OCI-LY1 (cell line): ENCODE results near the gene POGK.

ENCODE experiments used
- H2AFZ ChIP-seq: fragments of 200-600 bp; sonication (generic), shearing (Covaris generic); 2 replicates; pipeline ENCODE4 v1.6.0; 2014; ENCODE audit warnings: antibody characterized with exemption, mild to moderate bottlenecking, low read length
- H3F3A ChIP-seq: fragments of 200-600 bp; sonication (generic), shearing (Covaris generic); 2 replicates; pipeline ENCODE4 v1.6.0; 2014; ENCODE audit warnings: mild to moderate bottlenecking, antibody characterized with exemption, low read length, moderate library complexity; ENCODE audit not compliant: insufficient read depth
- H3K27ac ChIP-seq: fragments of 200-600 bp; sonication (generic); 2 replicates; pipeline ENCODE4 v1.5.1; 2014; ENCODE audit warnings: low read length, mixed run types, mild to moderate bottlenecking, low read depth; ENCODE audit not compliant: poor library complexity, severe bottlenecking
- H3K27me3 ChIP-seq: fragments of 200-600 bp; sonication (generic); 2 replicates; pipeline ENCODE4 v1.6.0; 2014; ENCODE audit warnings: antibody characterized with exemption, mild to moderate bottlenecking, low read length, moderate library complexity; ENCODE audit not compliant: insufficient read depth
- H3K36me3 ChIP-seq: fragments of 200-600 bp; sonication (generic); 2 replicates; pipeline ENCODE4 v1.6.1; 2014; ENCODE audit warnings: mild to moderate bottlenecking, antibody characterized with exemption, low read length, moderate library complexity, mixed read lengths; ENCODE audit not compliant: insufficient read depth
- H3K4me1 ChIP-seq: fragments of 200-600 bp; sonication (generic); 2 replicates; pipeline ENCODE4 v1.5.1; 2014; ENCODE audit warnings: mild to moderate bottlenecking, low read length, moderate library complexity; ENCODE audit not compliant: insufficient read depth, severe bottlenecking
- H3K4me2 ChIP-seq: fragments of 200-600 bp; sonication (generic), shearing (Covaris generic); 2 replicates; pipeline ENCODE4 v1.6.1; 2014; ENCODE audit warnings: low read length
- H3K4me3 ChIP-seq: fragments of 200-600 bp; sonication (generic); 2 replicates; pipeline ENCODE4 v1.5.1; 2014; ENCODE audit warnings: low read length, low read depth, mild to moderate bottlenecking, mixed read lengths; ENCODE audit not compliant: poor library complexity, severe bottlenecking
- H3K79me2 ChIP-seq: fragments of 200-600 bp; shearing (Covaris generic); 2 replicates; pipeline ENCODE4 v1.6.1; 2016; ENCODE audit warnings: mixed run types, low read length, mixed read lengths; ENCODE audit not compliant: insufficient read depth
- H3K9ac ChIP-seq: fragments of 200-600 bp; sonication (generic), shearing (Covaris generic); 2 replicates; pipeline ENCODE4 v1.6.1; 2014; ENCODE audit warnings: mild to moderate bottlenecking, low read length, mixed read lengths
- H3K9me2 ChIP-seq: fragments of 200-600 bp; sonication (generic), shearing (Covaris generic); 2 replicates; pipeline ENCODE4 v1.6.1; 2014; ENCODE audit warnings: low read depth, mild to moderate bottlenecking, low read length, mixed read lengths
- H3K9me3 ChIP-seq: fragments of 200-600 bp; shearing (Covaris generic); 2 replicates; pipeline ENCODE4 v1.6.1; 2014; ENCODE audit warnings: low read length, mixed read lengths
- H4K20me1 ChIP-seq: fragments of 200-600 bp; sonication (generic), shearing (Covaris generic); 2 replicates; pipeline ENCODE4 v1.6.0; 2016; ENCODE audit warnings: mild to moderate bottlenecking, low read length; ENCODE audit not compliant: insufficient read depth
- EZH2 ChIP-seq: fragments of 200-600 bp; sonication (generic), shearing (Covaris generic); IDR thresholded peaks from 2 replicates; pipeline ENCODE4 v1.8.0; 2017; ENCODE audit warnings: borderline replicate concordance, mixed run types, mild to moderate bottlenecking, antibody characterized with exemption, low read length, moderate library complexity, mixed read lengths
- TF ChIP-seq, protein P1 (sequence below): fragments of 200-600 bp; sonication (generic), shearing (Covaris generic); IDR thresholded peaks from 2 replicates; pipeline ENCODE4 v1.5.1; 2017; ENCODE audit warnings: mild to moderate bottlenecking, antibody characterized with exemption, low read length, moderate library complexity, mixed read lengths

Gene POGK

GRCh38 chr1:166888373-166889111 is 49.3 kb downstream of the POGK start:
- H3K4me1 ChIP-seq = peaks cover 3% of the 10 kb centered on the region
- no peaks in the 10 kb centered on the region for H3K79me2 ChIP-seq
- H3K27me3 ChIP-seq = peaks cover 5% of the 10 kb centered on the region; the same call in 1 of the 2 replicates
- H2AFZ ChIP-seq = no peak overlapping the region
- TF ChIP-seq, protein P1, sequence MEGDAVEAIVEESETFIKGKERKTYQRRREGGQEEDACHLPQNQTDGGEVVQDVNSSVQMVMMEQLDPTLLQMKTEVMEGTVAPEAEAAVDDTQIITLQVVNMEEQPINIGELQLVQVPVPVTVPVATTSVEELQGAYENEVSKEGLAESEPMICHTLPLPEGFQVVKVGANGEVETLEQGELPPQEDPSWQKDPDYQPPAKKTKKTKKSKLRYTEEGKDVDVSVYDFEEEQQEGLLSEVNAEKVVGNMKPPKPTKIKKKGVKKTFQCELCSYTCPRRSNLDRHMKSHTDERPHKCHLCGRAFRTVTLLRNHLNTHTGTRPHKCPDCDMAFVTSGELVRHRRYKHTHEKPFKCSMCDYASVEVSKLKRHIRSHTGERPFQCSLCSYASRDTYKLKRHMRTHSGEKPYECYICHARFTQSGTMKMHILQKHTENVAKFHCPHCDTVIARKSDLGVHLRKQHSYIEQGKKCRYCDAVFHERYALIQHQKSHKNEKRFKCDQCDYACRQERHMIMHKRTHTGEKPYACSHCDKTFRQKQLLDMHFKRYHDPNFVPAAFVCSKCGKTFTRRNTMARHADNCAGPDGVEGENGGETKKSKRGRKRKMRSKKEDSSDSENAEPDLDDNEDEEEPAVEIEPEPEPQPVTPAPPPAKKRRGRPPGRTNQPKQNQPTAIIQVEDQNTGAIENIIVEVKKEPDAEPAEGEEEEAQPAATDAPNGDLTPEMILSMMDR = no peak
- no peak for TF ChIP-seq EZH2
- H3K27ac ChIP-seq = no peak overlapping the region
- H4K20me1 ChIP-seq = no peaks in the 10 kb centered on the region
- no peaks in the 10 kb centered on the region for H3K9me3 ChIP-seq
- no peaks in the 10 kb centered on the region for H3K9me2 ChIP-seq
- no peaks in the 10 kb centered on the region for H3F3A ChIP-seq
- no peak overlapping the region for H3K4me2 ChIP-seq
- H3K36me3 ChIP-seq = no peaks in the 10 kb centered on the region
- no peak overlapping the region for H3K9ac ChIP-seq
- no peak overlapping the region for H3K4me3 ChIP-seq

DNA sequence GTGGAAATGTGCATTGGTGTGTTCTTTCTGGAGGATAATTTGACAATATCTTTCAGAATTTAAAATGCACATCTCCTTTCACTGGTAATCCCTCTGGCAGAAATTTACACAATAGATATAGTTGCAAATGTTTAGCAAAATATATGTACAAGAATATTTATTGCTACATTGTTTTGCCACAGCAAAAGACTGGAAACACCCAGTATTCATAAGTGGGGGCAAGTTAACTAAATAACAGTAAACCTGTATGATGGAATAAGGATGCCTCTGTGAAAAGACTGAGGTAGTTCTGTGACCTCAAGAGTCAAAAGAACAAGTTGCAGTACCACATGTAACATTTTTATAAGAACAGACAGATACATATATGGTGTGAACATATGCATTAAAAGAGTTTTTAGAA is 50.5 kb downstream of the POGK start:
- H3K27ac ChIP-seq = no peak overlapping the region
- no peaks in the 10 kb centered on the region for H3K36me3 ChIP-seq
- H4K20me1 ChIP-seq = no peaks in the 10 kb centered on the region
- no peak overlapping the region for H2AFZ ChIP-seq
- no peaks in the 10 kb centered on the region for H3K79me2 ChIP-seq
- H3K9ac ChIP-seq = no peak overlapping the region
- no peaks in the 10 kb centered on the region for H3K27me3 ChIP-seq
- TF ChIP-seq, protein P1 = no peak
- no peak for TF ChIP-seq EZH2
- H3K4me3 ChIP-seq = no peak overlapping the region
- no peaks in the 10 kb centered on the region for H3F3A ChIP-seq
- no peaks in the 10 kb centered on the region for H3K9me3 ChIP-seq
- no peak overlapping the region for H3K4me2 ChIP-seq
- no peaks in the 10 kb centered on the region for H3K9me2 ChIP-seq
- no peaks in the 10 kb centered on the region for H3K4me1 ChIP-seq

- Histone ChIP-seq H3K27me3 (peaks cover 5% of the 10 kb centered on the region; the same call in 1 of the 2 replicates), H2AFZ (no peak overlapping the region)
Measured at GRCh38 chr1:166895766-166896165, 56.5 kb downstream of the POGK start.

More at GRCh38 chr1:166895766-166896165, 56.5 kb downstream of the POGK start:
- Histone ChIP-seq H3K4me2 (no peak overlapping the region), H3K9me3 (no peaks in the 10 kb centered on the region; the same call in 1 of the 2 replicates), H4K20me1 (no peaks in the 10 kb centered on the region), H3K9ac (no peak overlapping the region), H3K9me2 (no peaks in the 10 kb centered on the region), H3F3A (no peaks in the 10 kb centered on the region), H3K36me3 (no peaks in the 10 kb centered on the region), H3K27ac (no peak overlapping the region), H3K4me1 (no peaks in the 10 kb centered on the region), H3K4me3 (no peak overlapping the region), H3K79me2 (no peaks in the 10 kb centered on the region)
- TF ChIP-seq, protein P1 = no peak
- no peak for TF ChIP-seq EZH2
